ENCODE results near the gene NKAIN4. TPM values are rescaled to one million over a fixed set of nuclear protein-coding genes. Genes with fewer than 3 reads are reported as not detected.

The NKAIN4 gene
- total and polyA plus RNA-seq, 4 donors = 0.05 TPM; not detected in 3

DNA sequence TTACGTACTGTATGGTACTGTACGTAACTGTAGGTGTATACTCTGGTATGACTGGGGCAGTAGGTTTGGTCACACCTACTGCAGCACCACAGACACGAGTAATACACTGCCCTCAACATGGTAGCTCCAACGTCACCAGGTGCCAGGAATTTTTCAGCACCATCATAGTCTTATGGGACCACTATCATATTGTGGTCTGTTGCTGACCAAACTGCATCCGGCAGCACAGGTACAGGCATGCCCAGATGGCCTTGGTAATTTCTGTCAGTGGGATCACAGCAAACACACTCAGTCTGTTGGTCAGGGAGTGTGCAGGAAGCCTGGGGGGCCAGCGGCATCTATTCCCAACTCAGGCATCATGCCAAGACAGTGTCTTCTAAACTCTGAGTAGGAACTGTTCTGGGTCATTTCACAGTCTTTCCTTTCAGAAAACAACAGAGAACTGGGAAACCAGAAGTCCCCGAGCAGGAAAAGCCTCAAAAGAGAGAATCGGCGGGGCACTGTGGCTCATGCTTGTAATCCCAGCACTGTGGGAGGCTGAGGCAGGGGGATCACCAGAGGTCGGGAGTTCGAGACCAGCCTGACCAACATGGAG, 44.2 kb downstream of the NKAIN4 start:
- Histone ChIP-seq H3K27ac (ENCODE audit: low read depth in 1 of 2, low read length in 2 of 2) (no peak overlapping the region), H3K4me3 (ENCODE audit: low read depth in 1 of 3, low read length in 3 of 3) (no peak overlapping the region), H3K9me3 (ENCODE audit: control insufficient read depth in 4 of 4, low read length in 3 of 4) (no peaks in the 10 kb centered on the region), H3K9ac (ENCODE audit: low read depth in 1 of 2, low read length in 2 of 2) (no peak overlapping the region), H3K36me3 (ENCODE audit: control insufficient read depth in 4 of 4, insufficient read depth in 3 of 4, low read depth in 1 of 4, low read length in 3 of 4) (peaks cover 12 to 64% (median 35%) of the 10 kb centered on the region in 4 donors), H3K4me1 (ENCODE audit: control insufficient read depth in 4 of 4, insufficient read depth in 4 of 4, low read length in 3 of 4) (peaks cover 0 to 20% (median 18%) of the 10 kb centered on the region in 4 donors), H3K27me3 (ENCODE audit: control insufficient read depth in 4 of 4, insufficient read depth in 4 of 4, low read length in 3 of 4) (no peaks in the 10 kb centered on the region)
- TF ChIP-seq HNF4A (conservative IDR thresholded peaks at IDR 0.05) (no peak), GABPA (IDR thresholded peaks at IDR 0.05 in 1 of 2, conservative IDR thresholded peaks at IDR 0.05 in 1 of 2) (no peak), YY1 (IDR thresholded peaks at IDR 0.05) (no peak), FOXA1 (IDR thresholded peaks at IDR 0.05) (no peak), FOXA2 (IDR thresholded peaks at IDR 0.05) (no peak), HNF4G (IDR thresholded peaks at IDR 0.05) (no peak), EGR1 (IDR thresholded peaks at IDR 0.05; ENCODE audit: low read depth in 2 of 2) (no peak), SP1 (IDR thresholded peaks at IDR 0.05) (no peak), NR2F2 (IDR thresholded peaks at IDR 0.05) (no peak), JUND (IDR thresholded peaks at IDR 0.05) (no peak), RAD21 (IDR thresholded peaks at IDR 0.05) (no peak)
- TF ChIP-seq, protein P1, sequence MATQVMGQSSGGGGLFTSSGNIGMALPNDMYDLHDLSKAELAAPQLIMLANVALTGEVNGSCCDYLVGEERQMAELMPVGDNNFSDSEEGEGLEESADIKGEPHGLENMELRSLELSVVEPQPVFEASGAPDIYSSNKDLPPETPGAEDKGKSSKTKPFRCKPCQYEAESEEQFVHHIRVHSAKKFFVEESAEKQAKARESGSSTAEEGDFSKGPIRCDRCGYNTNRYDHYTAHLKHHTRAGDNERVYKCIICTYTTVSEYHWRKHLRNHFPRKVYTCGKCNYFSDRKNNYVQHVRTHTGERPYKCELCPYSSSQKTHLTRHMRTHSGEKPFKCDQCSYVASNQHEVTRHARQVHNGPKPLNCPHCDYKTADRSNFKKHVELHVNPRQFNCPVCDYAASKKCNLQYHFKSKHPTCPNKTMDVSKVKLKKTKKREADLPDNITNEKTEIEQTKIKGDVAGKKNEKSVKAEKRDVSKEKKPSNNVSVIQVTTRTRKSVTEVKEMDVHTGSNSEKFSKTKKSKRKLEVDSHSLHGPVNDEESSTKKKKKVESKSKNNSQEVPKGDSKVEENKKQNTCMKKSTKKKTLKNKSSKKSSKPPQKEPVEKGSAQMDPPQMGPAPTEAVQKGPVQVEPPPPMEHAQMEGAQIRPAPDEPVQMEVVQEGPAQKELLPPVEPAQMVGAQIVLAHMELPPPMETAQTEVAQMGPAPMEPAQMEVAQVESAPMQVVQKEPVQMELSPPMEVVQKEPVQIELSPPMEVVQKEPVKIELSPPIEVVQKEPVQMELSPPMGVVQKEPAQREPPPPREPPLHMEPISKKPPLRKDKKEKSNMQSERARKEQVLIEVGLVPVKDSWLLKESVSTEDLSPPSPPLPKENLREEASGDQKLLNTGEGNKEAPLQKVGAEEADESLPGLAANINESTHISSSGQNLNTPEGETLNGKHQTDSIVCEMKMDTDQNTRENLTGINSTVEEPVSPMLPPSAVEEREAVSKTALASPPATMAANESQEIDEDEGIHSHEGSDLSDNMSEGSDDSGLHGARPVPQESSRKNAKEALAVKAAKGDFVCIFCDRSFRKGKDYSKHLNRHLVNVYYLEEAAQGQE (IDR thresholded peaks at IDR 0.05) = no peak
- TF ChIP-seq, protein P2, sequence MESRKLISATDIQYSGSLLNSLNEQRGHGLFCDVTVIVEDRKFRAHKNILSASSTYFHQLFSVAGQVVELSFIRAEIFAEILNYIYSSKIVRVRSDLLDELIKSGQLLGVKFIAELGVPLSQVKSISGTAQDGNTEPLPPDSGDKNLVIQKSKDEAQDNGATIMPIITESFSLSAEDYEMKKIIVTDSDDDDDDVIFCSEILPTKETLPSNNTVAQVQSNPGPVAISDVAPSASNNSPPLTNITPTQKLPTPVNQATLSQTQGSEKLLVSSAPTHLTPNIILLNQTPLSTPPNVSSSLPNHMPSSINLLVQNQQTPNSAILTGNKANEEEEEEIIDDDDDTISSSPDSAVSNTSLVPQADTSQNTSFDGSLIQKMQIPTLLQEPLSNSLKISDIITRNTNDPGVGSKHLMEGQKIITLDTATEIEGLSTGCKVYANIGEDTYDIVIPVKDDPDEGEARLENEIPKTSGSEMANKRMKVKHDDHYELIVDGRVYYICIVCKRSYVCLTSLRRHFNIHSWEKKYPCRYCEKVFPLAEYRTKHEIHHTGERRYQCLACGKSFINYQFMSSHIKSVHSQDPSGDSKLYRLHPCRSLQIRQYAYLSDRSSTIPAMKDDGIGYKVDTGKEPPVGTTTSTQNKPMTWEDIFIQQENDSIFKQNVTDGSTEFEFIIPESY (IDR thresholded peaks at IDR 0.05) = no peak
- TF ChIP-seq, protein P3, sequence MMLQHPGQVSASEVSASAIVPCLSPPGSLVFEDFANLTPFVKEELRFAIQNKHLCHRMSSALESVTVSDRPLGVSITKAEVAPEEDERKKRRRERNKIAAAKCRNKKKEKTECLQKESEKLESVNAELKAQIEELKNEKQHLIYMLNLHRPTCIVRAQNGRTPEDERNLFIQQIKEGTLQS (IDR thresholded peaks at IDR 0.05) = no peak
- TF ChIP-seq, protein P4, sequence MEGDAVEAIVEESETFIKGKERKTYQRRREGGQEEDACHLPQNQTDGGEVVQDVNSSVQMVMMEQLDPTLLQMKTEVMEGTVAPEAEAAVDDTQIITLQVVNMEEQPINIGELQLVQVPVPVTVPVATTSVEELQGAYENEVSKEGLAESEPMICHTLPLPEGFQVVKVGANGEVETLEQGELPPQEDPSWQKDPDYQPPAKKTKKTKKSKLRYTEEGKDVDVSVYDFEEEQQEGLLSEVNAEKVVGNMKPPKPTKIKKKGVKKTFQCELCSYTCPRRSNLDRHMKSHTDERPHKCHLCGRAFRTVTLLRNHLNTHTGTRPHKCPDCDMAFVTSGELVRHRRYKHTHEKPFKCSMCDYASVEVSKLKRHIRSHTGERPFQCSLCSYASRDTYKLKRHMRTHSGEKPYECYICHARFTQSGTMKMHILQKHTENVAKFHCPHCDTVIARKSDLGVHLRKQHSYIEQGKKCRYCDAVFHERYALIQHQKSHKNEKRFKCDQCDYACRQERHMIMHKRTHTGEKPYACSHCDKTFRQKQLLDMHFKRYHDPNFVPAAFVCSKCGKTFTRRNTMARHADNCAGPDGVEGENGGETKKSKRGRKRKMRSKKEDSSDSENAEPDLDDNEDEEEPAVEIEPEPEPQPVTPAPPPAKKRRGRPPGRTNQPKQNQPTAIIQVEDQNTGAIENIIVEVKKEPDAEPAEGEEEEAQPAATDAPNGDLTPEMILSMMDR (IDR thresholded peaks at IDR 0.05; ENCODE audit: low read depth, low read length, missing input control) = no peak
- TF ChIP-seq, protein P5, sequence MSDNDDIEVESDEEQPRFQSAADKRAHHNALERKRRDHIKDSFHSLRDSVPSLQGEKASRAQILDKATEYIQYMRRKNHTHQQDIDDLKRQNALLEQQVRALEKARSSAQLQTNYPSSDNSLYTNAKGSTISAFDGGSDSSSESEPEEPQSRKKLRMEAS (IDR thresholded peaks at IDR 0.05) = no peak
- DNase-seq (ENCODE audit: low spot score) = no peak
- WGBS = 89% methylated on average over 11 of the region's 11 CpGs
